ENCODE results near the gene PPP4C. TPM values are rescaled to one million over a fixed set of nuclear protein-coding genes. Genes with fewer than 3 reads are reported as not detected.
A peak's percentile ranks its signal among the peaks of the same experiment; 100 is the strongest.

PPP4C gene
- total and polyA plus RNA-seq, 2 of the 8 experiments (the other 6 are each of a cell fraction or from before 2014, with no cell fraction given), result 148 to 298 TPM

- TF ChIP-seq TAF7 (optimal IDR thresholded peaks at IDR 0.05; ENCODE audit: borderline replicate concordance, low read depth, low read length), result no peak
- no peak for TF ChIP-seq CEBPB (IDR thresholded peaks at IDR 0.05; ENCODE audit: low read depth, low read length)
- no peak for TF ChIP-seq SP2 (IDR thresholded peaks at IDR 0.05; ENCODE audit: low read length)
- no peak for TF ChIP-seq RBBP5 (IDR thresholded peaks at IDR 0.05; ENCODE audit: borderline replicate concordance, low read depth, low read length)
- no peak for TF ChIP-seq TBP (IDR thresholded peaks at IDR 0.05; ENCODE audit: low read depth, low read length)
- TF ChIP-seq POLR2A (IDR thresholded peaks at IDR 0.05; ENCODE audit: control extremely low read depth in 1 of 2, low read depth in 2 of 2, low read length in 2 of 2), result peak in 1 of 2 experiments; percentile 36; a peak in 1 of 3 replicates
- no peak for TF ChIP-seq SAP30 (IDR thresholded peaks at IDR 0.05; ENCODE audit: insufficient read depth, insufficient replicate concordance, low read length)
- H3K23ac ChIP-seq (ENCODE audit: insufficient read length), result no peak overlapping the region
- H3K9ac ChIP-seq (replicated peaks in 1 of 4; ENCODE audit: extremely low read depth in 1 of 4, low read depth in 3 of 4, low read length in 3 of 4), result no peak overlapping the region
- H2BK15ac ChIP-seq (ENCODE audit: low read length), result no peak overlapping the region
- no peak overlapping the region for H3K27ac ChIP-seq (ENCODE audit: low read depth, low read length)
- no peak overlapping the region for H2BK120ac ChIP-seq (replicated peaks; ENCODE audit: low read depth, low read length)
- no peak for DNase-seq (ENCODE audit: low read depth in 1 of 2, low spot score in 2 of 2)
- H4K91ac ChIP-seq (replicated peaks; ENCODE audit: insufficient read length, low read length), result no peak overlapping the region
- WGBS, 2 experiments (ENCODE audit: extremely low coverage in 1 of 2, insufficient coverage in 1 of 2, insufficient read length in 1 of 2, insufficient replicate concordance in 2 of 2, low coverage in 1 of 2, low lambda C conversion rate in 2 of 2, missing lambda C conversion rate in 1 of 2), result 92% methylated on average over 16 of the region's 18 CpGs; no CpG with 5 or more reads in 1 of the 2 experiments
- H3K9me3 ChIP-seq (ENCODE audit: insufficient read depth in 2 of 2, low read depth in 1 of 2, low read length in 1 of 2), result no peaks in the 10 kb centered on the region
- H4K8ac ChIP-seq (ENCODE audit: extremely low read depth, insufficient read depth, low read length), result no peak overlapping the region
- ChIA-PET CTCF (ENCODE audit: partially characterized antibody) (interaction anchor here (0.7 to 2.2 kb wide), 2 partner anchors 28 to 219 kb away, joined by 5 to 7 read pairs; no protein-coding TSS in a partner anchor), POLR2A (ENCODE audit: partially characterized antibody) (interaction anchor here (1.1 to 14.0 kb wide), 2 partner anchors 10 to 12 kb away, joined by 4 to 353 read pairs; partner anchors contain the start of genes ALDOA and PPP4C)
- H3K79me2 ChIP-seq (ENCODE audit: control insufficient read depth in 1 of 2, insufficient read depth in 2 of 2, low read length in 2 of 2), result peaks cover 0 to 6% of the 10 kb centered on the region in 2 experiments; a peak in 1 of 4 replicates
- no peaks in the 10 kb centered on the region; the same call in 1 of the 2 replicates for H3K79me1 ChIP-seq (ENCODE audit: low read depth, low read length)
- no peak overlapping the region for H3K14ac ChIP-seq (ENCODE audit: insufficient read length)
- no peak overlapping the region for H3K18ac ChIP-seq (ENCODE audit: extremely low read depth, low read length)
- no peak overlapping the region for H3K56ac ChIP-seq (replicated peaks; ENCODE audit: insufficient read length, low read depth, low read length)
- no peak overlapping the region for H3K4ac ChIP-seq (replicated peaks; ENCODE audit: insufficient read length, low read depth, low read length)
- peaks cover 21 to 60% (median 34%) of the 10 kb centered on the region in 4 experiments for H3K36me3 ChIP-seq (ENCODE audit: control insufficient read depth in 2 of 4, insufficient read depth in 4 of 4, low read length in 3 of 4)
- H3K4me2 ChIP-seq (ENCODE audit: insufficient read depth in 1 of 2, low read depth in 2 of 2, low read length in 2 of 2), result no peak overlapping the region
- no peak overlapping the region for H2AK5ac ChIP-seq (ENCODE audit: low read depth, low read length)
- no peaks in the 10 kb centered on the region for H3K4me1 ChIP-seq (replicated peaks in 1 of 4; ENCODE audit: control insufficient read depth in 3 of 4, insufficient read depth in 4 of 4, low read length in 3 of 4)
- H4K20me1 ChIP-seq (replicated peaks in 1 of 2; ENCODE audit: control insufficient read depth in 1 of 2, insufficient read depth in 2 of 2, low read length in 2 of 2), result peaks cover 7 to 19% of the 10 kb centered on the region in 2 experiments
- H2AFZ ChIP-seq (ENCODE audit: low read length), result no peak overlapping the region
- H4K5ac ChIP-seq (ENCODE audit: insufficient read length, low read depth, low read length), result no peak overlapping the region
- H3K4me3 ChIP-seq (ENCODE audit: extremely low read depth in 1 of 4, insufficient read depth in 2 of 4, low read depth in 3 of 4, low read length in 4 of 4), result no peak overlapping the region
- H2BK5ac ChIP-seq (ENCODE audit: low read depth, low read length), result no peak overlapping the region
- no peaks in the 10 kb centered on the region for H3K23me2 ChIP-seq (ENCODE audit: low read depth, low read length)
- no peaks in the 10 kb centered on the region; a peak in 1 of 7 replicates for H3K27me3 ChIP-seq (replicated peaks in 1 of 4; ENCODE audit: control insufficient read depth in 3 of 4, extremely low read depth in 1 of 4, insufficient read depth in 3 of 4, low read length in 3 of 4)
- H2BK12ac ChIP-seq (ENCODE audit: low read depth, low read length), result no peak overlapping the region
- FAIRE-seq, result no peak
- no peak overlapping the region for H2BK20ac ChIP-seq (ENCODE audit: low read length)
Observed at GRCh38 chr16:30084096-30084815, 8.5 kb downstream of the PPP4C start.
